Sigmoid colon (tissue), 4 donors: Measurements from ENCODE around the gene PLSCR2.

Experiments used
- CTCF ChIP-seq, 4 experiments: fragments of 450-650 bp in 3 of 4; fragments of 200-600 bp in 1 of 4; IDR thresholded peaks; one replicate each; pipeline ENCODE4 v1.5.1; 2016 to 2019; ENCODE audit warnings: antibody characterized with exemption in 4 of 4, mild to moderate bottlenecking in 3 of 4, moderate library complexity in 2 of 4
- EP300 ChIP-seq, 4 donors: sonication (generic); formaldehyde crosslinking; IDR thresholded peaks; one replicate each; pipeline ENCODE4 v1.6.1; 2017; ENCODE audit warnings: antibody characterized with exemption in 4 of 4
- POLR2A ChIP-seq, 2 donors: fragments of 450-650 bp; IDR thresholded peaks; one replicate each; pipeline ENCODE4 v1.6.1; 2016; ENCODE audit warnings: antibody characterized with exemption in 2 of 2, mild to moderate bottlenecking in 2 of 2, moderate library complexity in 2 of 2

DNA sequence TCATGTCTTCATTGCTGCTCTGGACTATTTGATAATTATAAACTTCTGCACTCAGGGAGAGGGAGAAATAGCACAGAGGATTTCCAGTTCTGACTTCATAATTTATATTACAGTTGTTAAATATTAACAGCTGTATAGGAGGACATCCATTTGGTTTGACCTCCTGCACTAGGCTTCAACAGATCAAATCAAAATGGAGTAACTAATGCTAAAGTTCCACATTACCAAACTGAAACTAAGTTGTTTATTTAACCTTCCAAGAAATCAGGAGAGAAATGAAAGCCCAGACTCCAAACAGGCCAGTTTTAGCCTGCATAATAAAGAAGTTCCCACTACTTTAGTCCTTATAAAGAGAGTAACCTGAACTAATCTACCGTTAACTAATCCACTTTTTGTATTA, 4.6 kb downstream of the PLSCR2 start:
- no peak for TF ChIP-seq CTCF (IDR thresholded peaks at IDR 0.05)
- no peak for TF ChIP-seq EP300 (IDR thresholded peaks at IDR 0.05)
- TF ChIP-seq POLR2A (IDR thresholded peaks at IDR 0.05): no peak
